SHP77 (cell line): ENCODE data around the gene PARD3.
A peak's percentile ranks its signal among the peaks of the same experiment; 100 is the strongest.
"Not testable (repeated sequence)": the region's sequence is repeated elsewhere in the genome, so short reads cannot be mapped to it uniquely, and the experiment has no call there.

ENCODE experiments used
- DNase-seq, 2 experiments: peaks; one replicate each; lab custom pipeline; 2025; lab: John Stamatoyannopoulos, UW

The PARD3 gene

DNA sequence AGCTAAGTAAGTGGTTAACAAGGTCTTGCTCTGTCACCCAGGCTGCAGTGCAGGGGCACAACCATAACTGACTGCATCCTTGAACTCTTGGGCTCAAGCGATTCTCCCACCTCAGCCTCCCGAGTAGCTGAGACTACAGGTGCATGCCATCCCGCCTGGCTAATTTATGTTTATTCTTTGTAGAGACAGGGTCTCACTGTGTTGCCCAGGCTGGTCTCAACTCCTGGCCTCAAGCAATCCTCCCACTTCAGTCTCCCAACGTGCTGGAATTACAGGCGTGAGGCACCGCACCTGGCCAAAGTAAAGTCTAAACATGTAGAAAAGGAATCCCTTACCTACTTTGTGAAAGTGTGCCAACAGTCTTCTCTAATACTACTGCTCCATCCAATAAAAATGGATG lies 17.9 kb downstream of the PARD3 start:
- DNase-seq, result no peak

DNA sequence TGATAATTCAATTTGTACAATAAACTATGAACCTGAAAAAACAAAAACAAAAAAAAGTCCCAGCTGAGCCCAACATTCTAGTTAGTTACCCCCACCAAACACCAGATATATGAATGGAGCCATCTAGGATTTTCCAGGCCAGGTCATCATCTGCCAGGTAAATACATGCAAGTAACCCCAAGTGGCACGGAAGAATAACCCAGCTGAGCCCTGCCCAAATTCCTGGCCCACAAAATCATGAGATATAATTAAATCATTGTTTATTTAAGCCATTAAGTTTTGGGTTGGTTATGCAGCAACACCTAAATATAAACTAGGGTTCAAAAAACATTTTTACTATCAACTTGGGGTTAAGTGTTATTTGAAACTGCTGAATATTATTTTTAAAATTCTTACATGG lies 19.0 kb downstream of the PARD3 start:
- no peak for DNase-seq

DNA sequence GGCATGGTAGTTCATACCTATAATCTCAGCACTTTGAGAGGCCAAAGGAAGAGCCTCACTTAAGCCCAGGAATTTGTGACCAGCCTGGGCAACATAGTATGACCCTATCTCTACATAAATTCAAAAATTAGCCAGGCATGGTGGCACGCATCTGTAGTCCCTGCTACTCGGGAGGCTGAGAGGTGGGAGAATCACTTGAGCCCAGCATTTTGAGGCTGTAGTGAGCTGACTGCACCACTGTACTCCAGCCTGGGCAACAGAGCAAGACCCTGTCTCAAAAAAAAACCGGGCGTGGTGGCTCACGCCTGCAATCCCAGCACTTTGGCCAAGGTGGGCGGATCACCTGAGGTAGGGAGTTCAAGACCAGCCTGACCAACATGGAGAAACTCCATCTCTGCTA lies 19.8 kb downstream of the PARD3 start:
- DNase-seq, result no peak

DNA sequence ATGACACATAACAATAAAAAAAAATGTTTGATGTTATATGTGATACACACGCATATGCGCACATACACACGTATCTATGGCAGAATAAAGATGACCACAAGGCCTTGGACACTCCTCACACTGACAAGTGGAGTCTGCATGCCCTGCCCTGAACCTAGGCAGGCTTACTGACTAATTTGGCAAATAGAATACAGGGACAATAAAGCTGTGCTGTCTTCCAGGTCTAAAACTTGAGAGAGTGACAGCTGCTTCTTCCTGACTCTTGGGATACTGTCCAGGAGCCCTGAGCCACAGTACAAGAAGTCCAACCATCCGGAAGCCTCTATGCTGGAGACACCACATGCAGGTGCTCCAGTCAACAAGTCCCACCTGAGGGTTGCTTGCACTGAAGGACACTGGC lies 20.3 kb downstream of the PARD3 start:
- no peak for DNase-seq

DNA sequence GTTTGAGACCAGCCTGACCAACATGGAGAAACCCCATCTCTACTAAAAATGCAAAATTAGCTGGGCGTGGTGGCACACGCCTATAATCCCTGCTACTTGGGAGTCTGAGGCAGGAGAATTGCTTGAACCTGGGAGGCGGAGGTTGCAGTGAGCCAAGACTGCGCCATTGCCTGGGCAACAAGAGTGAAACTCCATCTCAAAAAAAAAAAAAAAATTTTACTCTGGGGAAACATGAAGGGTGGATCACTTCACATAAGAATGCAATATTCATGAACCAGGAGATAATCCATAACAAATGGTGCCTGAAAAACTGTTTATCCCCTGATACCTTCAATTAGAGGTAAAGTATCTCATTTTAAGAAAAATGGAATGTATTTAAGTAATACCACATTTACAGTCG lies 21.5 kb downstream of the PARD3 start:
- DNase-seq, result not testable (repeated sequence)

DNA sequence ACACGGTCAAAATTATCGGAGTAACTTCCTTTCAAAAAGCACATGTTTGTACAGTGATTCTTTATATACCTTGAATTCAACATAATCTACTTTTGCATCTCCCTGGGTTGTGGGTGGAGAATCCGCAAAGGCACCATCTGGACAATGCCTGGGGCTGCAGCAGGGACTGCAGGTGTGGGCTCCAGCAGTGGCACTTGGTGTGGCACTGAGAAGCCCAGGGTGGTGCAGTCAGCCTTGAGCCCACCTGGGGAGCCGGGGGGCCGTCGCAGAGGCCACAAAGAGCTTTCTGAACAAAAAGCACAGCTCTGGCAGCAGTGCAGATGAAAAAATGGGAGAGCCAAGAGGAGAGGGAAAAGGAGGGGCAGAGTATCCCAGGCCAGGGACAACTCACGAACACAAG lies 22.2 kb downstream of the PARD3 start:
- no peak for DNase-seq

DNA sequence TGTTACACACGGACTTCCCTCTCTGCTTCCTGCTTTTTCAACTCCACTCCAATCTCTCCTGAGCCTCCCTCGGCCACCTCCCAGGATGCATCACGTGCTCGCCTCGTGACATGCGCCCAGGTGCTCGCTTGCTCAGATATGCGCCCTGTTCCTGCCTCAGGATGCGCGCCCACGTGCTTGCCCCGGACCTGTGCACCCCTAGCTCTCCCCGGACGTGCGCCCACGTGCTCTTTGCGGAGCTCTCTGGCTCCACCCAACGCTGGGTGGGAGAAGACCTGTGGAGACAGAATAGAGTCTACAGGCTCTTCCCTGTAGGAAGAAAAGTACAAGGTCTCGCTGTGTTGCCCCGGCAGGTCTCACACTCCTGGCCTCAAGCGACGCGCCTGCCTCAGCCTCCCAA lies 23.1 kb downstream of the PARD3 start:
- no peak for DNase-seq

DNA sequence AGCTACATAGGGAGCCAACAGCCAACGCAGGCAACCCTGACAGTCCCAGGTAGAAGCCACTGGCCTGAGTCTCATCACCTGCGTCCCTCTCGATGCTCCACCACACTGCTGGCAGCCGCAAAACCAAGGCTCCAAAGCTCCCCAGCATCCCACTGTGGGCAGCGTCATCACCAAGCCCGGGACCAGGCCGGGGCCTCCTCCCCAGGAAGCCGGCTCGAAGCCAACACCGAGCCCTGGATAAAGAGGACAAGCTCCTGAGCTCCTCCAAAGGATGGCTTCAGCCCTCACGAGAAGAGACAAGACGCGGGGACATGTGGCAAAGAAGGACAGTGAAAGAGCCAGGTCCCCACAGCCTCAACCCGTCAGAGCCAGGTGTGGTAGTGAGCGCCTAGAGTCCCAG lies 23.9 kb downstream of the PARD3 start:
- no peak for DNase-seq

DNA sequence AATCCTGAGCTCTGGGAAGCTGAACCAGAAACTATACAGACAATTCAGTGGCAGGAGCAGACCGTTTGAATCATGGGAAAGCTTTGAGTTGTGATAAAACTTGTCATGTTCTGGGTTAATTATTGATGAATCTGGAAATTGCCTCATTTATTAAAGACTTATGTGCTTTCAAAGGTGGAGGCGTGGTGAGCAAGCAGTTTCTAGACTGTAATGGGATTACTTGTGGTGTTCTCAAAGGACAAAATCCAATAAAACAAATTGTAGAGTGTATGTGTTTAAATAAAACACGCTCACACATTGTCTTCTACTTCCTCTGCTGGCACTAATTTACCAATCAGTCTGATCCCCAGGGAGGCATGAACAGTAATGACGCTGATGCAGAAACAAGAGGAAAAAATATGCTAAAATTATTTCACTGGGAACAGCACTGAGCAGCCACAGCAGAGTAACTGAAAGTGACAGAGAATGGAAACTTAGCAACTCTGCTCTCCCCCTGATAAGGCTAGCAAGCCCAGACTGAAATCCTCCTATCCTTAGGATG lies 25.1 kb downstream of the PARD3 start:
- no peak for DNase-seq

DNA sequence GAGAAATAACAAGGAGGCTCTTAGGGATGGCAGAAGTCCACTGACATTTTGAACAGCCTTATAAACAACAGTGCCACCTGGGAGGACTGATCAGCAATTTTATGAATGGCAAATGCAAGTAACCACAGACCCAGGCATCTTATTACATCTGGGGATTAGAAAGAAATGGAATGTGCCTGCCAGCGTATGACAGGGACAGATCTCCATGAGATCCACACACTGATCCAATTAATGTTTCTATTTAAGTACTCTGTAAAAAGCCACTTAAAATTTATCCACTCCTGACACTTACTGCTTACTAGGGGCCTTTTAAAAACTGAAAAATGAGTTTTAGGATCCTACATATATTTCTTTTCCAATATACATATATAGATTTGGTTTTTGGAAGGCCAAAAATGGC lies 28.6 kb downstream of the PARD3 start:
- DNase-seq, result no peak

DNA sequence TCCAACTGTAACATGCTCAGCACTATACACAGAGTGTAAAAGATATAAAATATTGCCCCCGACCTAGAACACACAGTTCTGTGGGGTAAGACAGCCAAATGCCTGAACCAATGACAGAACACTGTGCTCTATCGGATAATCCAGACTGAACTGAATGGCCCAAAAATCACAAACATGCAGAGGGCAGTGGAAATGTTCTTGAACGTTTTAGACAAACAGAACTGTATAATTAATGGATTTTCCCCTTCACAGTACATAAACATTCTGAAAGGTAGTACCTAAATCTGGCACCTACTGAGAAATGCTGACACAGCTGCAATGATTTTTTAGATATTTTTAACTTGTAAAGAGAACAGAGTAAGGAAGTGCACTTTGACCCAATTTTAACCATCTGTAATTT lies 33.4 kb downstream of the PARD3 start:
- DNase-seq, result no peak

DNA sequence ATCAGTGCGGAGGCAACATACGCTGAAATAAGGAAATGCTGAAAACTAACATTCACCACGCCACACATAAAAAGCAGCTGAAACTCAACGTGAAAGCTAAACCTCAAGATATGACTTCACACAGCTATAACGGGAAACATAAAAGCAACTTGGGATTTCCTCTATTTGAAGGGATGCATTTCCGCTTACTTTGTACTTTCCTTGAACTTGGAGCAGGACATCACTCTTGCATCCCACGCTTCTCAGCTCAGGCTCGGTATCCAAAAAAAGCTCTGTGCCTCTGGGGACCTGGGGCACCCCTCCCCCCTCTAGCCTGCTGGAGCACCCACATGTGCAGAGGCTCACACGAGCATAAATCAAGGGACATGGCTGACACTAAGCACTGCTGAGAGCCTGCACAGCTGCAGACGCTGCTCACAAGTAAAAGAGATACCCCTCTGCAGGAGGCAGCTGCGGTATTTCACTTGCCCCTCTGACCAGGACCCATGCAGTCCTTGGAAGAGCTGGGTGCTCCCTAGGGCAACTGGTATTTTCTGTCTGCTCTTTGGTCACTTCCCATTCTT lies 34.2 kb downstream of the PARD3 start:
- peak; percentile 83 to 87 for DNase-seq

DNA sequence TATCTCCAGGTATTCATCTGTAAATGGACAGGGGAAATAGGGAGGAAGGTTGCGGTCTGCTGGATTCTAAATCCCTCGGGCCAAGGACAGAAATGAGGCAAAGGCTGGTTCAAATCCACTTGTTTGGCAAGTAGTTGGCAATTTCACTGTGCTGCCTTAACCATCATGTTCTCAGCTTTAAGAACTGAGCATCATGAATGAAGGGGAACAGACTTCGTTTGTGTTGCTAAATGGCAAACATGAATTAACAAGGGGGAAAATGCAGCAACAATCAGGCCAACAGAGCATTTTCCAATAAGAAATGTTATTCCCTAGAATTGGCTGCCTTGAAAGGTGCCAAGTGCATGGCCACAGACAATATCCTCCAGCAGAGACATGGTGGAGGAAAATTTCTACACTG lies 36.9 kb downstream of the PARD3 start:
- no peak for DNase-seq

DNA sequence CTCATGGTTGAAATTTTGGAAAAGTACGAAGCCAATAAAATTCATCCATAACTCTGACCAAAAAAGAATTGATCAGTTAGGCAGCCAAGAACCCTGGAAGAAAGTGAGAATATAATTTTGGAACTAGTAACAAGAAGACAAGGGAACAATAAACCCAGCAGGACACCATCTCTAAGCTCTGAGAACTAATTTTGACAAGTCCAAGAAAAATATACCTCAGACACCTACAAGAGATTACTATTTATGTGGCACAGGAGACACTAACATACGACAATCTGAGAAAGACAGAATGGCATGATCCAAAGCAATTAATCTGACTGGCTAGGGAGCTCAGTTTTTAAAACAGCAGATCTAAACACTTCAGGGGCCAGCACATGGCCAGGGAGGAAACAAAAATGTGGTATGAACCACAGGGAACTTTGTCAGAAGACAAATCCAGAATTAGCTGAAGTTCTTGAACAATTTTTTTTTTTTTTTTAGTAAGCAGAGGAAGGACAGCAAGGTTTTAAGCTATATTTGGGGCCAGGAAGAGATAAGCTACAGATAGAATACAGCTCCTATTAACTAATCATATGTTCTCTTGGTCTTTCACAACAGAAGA lies 38.9 kb downstream of the PARD3 start:
- DNase-seq, result no peak

DNA sequence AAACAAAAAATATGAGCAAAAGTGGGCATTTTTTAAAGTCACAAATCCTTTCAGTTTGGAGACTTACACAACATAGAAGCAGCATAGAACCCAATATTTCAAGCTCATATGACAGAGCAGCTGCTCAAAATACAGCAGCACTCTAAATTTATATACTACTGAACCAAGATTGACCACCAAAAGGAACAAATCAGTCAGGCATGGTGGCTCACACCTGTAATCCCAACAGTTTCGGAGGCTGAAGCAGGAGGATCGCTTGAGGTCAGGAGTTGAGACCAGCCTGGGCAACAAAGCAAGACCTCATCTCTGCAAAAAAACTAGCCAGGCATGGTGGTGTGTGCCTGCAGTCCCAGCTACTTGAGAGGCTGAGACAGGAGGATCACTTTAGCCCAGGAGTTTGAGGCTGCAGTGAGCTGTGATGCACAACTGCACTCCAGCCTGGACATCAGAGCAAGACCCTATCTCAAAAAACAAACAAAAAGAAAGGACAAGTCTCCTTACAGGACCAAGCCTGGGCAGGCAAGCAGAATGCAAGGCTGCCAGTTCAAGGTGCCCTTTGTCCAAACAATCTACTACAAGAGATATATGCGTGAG lies 40.0 kb downstream of the PARD3 start:
- no peak for DNase-seq

DNA sequence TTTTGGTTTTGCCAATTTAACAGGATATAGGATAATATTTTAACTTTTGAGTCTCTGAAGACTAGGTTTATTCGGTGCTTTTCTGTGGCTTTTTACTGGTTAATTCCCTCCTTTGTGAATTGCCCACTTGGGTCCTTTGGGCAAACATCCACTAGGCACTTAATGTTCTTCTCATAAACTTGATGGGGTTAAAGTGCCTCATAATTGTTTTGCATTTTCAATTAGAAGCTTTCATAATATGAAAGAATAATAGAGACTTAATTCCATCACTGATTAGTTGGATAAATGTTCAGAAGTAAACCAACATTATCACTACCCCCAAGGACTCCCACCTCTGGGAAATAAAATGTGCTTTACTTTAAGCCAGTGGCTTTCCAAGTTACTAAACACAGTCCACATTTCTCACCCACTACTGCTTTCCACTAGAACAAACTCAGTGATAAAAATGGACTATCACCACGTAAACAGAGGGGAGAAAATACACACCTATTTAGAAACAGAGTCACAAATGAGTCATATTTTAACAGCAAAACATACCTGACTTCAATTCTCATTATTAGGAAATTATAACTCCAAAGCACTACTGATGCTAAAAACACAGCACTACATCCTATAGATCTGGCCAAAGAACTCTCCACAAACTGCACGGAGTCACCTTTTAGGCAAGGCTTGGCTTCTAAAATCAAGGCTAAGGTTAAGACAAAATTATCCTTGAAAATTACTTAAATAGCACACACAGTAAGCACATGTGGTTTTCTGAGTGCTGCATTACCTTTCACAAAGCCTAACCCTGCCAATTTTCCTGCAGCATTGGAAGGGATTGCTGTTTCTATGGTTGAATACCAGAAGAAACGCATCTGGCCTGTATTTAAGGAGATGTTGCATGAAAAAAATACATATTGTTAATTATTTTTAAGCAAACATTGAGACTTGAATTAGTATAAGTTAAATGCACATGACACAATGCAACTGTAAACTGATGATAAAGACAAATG lies 41.2 kb downstream of the PARD3 start:
- DNase-seq, result no peak

DNA sequence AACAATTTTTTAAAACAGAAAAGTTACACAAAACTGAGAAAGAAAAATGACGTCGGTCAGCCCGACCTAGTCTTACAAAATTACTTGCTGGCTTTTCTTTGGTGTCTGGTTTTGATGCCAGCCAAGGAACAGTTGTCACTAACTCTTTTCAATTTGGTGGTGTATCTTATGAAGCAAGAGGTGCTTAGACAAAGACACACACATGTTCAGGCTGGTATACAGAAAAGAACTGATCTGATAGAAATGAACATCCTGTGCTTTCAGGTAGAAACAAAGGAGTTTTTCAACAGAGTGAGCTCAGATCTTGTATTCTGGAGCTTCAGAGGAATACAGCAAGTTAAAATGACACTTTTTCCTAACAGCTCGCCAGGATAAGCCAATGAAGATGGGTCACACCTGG lies 43.6 kb downstream of the PARD3 start:
- no peak for DNase-seq

DNA sequence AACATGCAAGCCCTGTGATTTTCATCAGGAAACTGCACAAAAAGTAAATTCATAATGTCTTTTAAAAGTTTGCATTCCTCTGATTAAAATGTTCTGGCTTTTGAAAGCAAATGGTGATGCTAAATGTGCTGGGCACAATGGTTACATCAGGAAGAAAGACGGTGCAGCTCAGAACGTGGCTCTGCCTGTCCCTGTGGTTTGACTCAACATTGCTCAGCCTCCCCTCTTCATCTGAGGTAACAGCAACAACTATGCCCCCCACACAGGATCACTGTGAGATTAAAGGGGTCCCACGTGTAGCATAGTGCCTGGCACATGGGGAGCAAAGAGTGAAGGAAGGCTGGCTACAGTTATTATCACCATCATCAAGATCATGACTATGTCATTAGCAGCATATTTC lies 44.0 kb downstream of the PARD3 start:
- no peak for DNase-seq

DNA sequence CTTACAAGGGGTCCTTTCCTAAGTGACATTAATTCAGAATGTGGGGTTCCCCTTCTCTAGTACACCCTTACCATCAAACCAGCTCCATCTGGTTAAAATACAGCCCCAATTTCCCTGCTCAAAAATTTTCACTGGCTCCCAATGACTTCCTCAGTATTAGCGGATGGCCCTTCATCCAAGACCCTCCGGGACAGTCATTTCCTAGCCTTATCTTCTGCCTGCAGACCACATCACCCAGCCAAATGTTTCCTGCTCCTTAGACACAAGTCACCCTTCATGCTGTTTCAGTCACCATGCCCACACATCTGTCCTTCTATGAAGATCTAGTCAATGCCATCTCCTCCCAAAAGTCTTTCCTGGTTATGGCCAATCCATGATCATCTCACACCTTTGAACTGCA lies 45.2 kb downstream of the PARD3 start:
- DNase-seq, result no peak

DNA sequence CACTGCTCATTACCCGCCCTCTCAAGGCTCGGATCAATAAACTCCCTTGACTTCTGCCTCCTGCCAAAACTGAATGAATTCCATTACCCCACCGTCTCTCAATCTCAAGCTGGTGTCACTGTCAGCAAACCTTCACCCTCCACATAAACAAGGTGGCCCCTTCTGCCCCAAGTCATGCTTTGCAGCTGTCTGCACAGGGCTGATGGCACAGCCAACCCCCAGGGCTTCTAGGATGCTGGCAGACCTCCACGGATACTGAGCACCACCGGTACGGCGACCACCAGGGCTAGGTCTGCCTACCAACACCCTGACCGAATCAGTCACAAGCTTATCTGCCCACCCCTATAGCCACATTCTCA lies 46.1 kb downstream of the PARD3 start:
- DNase-seq, result no peak

DNA sequence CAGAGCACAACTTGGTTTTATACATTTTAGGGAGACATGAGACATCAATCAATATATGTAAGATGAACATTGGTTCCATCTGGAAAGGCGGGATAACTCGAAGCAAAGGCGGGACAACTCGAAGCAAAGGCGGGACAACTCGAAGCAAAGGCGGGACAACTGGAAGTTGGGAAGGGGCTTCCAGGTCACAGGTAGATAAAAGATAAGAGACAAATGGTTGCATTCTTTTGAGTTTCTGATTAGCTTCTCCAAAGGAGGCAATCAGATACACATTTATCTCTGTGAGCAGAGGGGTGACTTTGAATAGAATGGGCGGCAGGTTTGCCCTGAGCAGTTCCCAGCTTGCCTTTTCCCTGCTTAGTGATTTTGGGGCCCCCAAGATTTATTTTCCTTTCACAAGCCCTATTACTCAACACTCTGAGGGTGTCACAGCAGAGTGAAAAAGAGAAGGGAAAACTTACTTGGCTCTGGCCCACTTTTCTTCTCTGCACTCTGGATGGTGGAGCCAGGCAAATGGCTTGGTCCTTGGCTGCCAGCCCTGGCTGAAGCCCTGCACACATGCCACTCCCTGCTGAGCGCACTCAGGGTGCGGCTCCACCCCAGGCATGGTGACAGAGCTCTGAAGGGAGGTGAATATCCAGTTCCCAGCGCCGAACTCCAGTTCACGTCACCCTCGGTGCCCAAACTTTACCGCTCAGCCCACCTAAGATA lies 46.7 kb downstream of the PARD3 start:
- no peak for DNase-seq
